Nephron (organoid): Measurements from ENCODE around the gene HOXB3.

Experiments used
- H3K27ac Mint-ChIP-seq, 3 experiments: 2 replicates each; pipeline ENCODE4 v1.8.0; 2020; ENCODE audit warnings: mixed read lengths in 3 of 3, mild to moderate bottlenecking in 2 of 3, moderate library complexity in 1 of 3
- H3K27me3 Mint-ChIP-seq: 2 replicates; pipeline ENCODE4 v1.8.0; 2021; ENCODE audit warnings: low read depth, mild to moderate bottlenecking, moderate library complexity, mixed read lengths
- H3K36me3 Mint-ChIP-seq: 2 replicates; pipeline ENCODE4 v1.8.0; 2020; ENCODE audit warnings: low read depth, mixed read lengths
- H3K4me1 Mint-ChIP-seq: 2 replicates; pipeline ENCODE4 v1.8.0; 2020; ENCODE audit warnings: mixed read lengths
- H3K4me3 Mint-ChIP-seq, 3 experiments: 2 replicates each; pipeline ENCODE4 v1.8.0; 2020; ENCODE audit warnings: mild to moderate bottlenecking in 3 of 3, mixed read lengths in 3 of 3, moderate library complexity in 2 of 3
- H3K9me3 Mint-ChIP-seq: 2 replicates; pipeline ENCODE4 v1.8.0; 2020; ENCODE audit warnings: mixed read lengths
- CTCF ChIP-seq, 3 experiments: fragments of 200-600 bp; sonication (generic); IDR thresholded peaks; one replicate each; pipeline ENCODE4 v1.5.0; 2021; ENCODE audit warnings: antibody characterized with exemption in 3 of 3; ENCODE audit not compliant: unreplicated experiment in 3 of 3

The HOXB3 gene

DNA sequence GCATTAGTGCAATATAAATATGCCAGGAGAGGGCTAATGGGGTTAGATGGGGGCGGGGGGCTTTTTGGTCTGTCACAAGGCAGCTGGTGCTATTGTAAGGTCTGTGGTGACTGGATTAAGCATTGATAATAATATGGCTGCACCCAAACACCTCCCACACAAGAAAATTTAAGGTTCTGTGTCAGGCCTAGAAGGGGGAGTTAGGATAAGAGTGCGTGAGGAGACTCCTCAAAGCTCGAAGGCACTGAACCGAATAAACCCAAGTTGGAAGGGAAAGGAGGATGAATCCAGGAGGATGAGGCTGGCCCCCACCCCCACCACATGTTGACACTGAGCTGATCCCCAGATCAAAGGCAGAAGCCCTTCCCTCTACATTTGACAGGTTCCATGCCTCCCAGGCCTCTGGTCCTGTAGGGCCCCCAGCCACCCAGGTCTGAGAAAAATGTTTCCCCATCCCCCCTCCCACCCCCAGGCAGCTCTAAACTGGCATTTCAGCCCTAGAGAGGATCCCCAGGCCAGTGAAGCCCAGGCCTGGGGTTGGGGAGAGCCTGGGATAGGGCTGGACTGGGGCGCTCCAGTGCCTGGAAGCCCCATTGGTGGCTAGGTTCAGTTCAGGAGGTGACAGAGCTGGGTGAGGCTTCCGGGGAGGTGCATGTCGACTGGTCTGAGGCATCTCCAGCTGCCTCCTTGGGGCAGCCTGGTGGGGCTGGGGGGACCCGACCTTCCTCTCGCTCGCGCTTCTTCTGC lies 60.9 kb downstream of the HOXB3 start:
- no peak for TF ChIP-seq CTCF (IDR thresholded peaks at IDR 0.05; ENCODE audit: unreplicated experiment in 3 of 3)
- Mint-ChIP-seq H3K27ac (peak overlapping the region; percentile 86 to 93 (median 88)), H3K36me3 (no peaks in the 10 kb centered on the region), H3K4me3 (peak overlapping the region; percentile 35 to 53 (median 40)), H3K4me1 (peaks cover 61% of the 10 kb centered on the region), H3K27me3 (peaks cover 72% of the 10 kb centered on the region), H3K9me3 (no peaks in the 10 kb centered on the region)

DNA sequence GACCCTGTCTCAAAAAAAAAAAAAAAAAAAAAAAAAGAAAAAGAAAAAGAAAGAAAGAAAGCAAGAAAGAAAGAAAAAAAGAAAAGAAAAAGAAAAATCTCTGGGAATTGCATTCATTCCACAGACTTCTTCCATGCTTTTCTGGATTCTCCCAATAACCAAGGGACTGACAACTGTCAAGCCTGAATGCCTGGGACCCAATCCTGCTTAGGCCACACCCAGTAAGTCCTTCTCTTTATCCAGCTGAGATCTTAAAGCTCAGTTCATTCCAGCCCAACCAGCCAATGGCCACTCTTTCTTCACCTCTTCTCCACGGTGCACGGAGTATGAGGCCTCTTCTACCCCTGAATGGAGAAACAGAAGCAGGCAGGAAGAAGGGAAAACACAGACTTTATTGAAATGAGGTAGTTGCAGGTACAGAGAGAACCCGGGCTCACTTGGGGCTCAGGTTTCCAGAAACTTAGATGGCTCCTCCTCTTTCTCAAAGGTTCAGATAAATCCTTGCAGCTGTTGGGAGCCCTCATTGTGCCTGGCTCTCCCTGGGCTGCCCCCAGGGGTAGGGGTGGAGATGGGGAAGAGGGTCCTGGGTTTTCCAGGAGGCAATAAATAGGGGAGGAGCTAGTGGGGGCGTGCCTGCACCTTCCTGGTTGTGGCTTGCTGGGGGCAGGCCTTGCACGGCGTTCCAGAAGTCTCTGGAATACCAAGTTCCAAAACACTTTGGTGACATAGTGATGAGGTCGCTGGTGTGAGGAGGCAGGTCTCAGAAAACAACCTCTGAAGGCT lies 61.7 kb downstream of the HOXB3 start:
- H3K36me3 Mint-ChIP-seq = no peaks in the 10 kb centered on the region
- no peak for TF ChIP-seq CTCF (IDR thresholded peaks at IDR 0.05; ENCODE audit: unreplicated experiment in 3 of 3)
- peak overlapping the region; percentile 35 to 82 (median 53) for H3K4me3 Mint-ChIP-seq
- H3K9me3 Mint-ChIP-seq = no peaks in the 10 kb centered on the region
- peak overlapping the region; percentile 86 to 93 (median 88) for H3K27ac Mint-ChIP-seq
- H3K4me1 Mint-ChIP-seq = peaks cover 65% of the 10 kb centered on the region
- peaks cover 71% of the 10 kb centered on the region for H3K27me3 Mint-ChIP-seq

DNA sequence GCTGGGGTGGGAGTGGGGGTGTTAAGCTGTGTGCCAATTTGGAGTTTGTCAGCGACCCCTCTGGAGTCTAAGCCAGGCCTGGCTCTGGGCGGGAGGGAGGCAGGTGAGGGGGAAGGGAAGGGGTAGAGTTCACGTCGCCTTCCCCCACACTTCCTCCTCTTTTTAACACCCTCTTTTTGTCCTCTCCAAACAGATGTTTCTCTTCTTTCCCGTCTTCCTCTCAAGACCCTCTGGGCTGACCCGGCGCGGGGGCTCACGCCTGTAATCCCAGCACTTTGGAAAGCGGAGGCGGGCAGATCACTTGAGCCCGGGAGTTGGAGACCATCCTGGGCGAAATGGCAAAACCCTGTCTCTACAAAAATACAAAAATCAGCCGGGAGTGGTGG lies 62.5 kb downstream of the HOXB3 start:
- H3K9me3 Mint-ChIP-seq = no peaks in the 10 kb centered on the region

DNA sequence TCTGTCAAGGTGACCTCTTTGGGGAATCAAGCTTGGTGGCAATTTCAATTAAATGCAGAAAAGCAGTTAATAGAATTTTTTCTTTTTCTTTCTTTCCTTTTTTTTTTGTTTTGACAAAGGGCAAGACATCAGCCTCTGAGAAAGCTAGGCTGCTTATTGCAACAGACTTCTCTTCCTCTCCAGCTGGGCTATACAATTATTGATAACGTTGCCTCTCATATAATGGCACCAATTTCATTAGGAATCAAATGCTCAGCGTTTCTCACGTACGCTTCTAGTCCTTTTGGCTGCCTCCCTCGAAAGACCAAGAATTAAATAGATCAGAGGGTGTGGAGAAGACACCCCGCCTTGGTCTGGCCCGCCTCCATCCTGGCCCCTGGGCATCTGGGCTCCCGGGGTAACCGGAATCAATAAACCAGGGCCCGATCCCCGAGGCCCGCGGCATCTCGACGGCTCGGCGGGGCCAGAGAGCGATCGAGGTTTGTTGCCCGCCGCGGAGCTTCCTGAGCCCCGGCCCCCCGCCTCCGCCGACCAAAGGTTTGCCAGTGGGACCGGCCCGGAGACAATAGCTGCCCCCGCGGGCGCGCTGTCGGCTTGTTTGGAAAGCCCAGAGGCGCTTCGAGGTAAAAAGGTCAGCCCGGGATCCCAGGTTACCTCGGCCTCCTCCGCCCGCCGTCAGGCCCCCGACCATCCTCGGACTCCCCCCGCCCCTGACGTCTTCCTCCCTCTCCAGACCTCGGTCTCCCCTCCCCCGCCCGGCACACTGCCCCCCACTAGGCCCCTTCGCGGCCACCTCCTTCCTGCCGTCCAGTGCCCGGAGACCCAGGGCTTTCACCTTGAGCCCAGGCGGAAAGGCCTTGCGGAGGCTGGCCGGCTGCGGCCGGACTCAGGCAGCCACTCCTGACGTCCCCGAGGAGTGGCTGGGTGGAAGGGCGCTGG lies 63.2 kb downstream of the HOXB3 start:
- no peaks in the 10 kb centered on the region for H3K36me3 Mint-ChIP-seq

More for the DNA sequence above, 62.5 kb downstream of the HOXB3 start:
- H3K36me3 Mint-ChIP-seq = no peaks in the 10 kb centered on the region
- peak overlapping the region; percentile 88 to 99 (median 93) for H3K27ac Mint-ChIP-seq
- peaks cover 65% of the 10 kb centered on the region for H3K4me1 Mint-ChIP-seq
- peaks cover 68% of the 10 kb centered on the region for H3K27me3 Mint-ChIP-seq
- H3K4me3 Mint-ChIP-seq = peak overlapping the region; percentile 72 to 82 (median 74)
- TF ChIP-seq CTCF (IDR thresholded peaks at IDR 0.05; ENCODE audit: unreplicated experiment in 3 of 3) = no peak

More for the DNA sequence above, 63.2 kb downstream of the HOXB3 start:
- Mint-ChIP-seq H3K27me3 (peaks cover 63% of the 10 kb centered on the region), H3K27ac (peak overlapping the region; percentile 74 to 93 (median 88)), H3K4me1 (peaks cover 66% of the 10 kb centered on the region), H3K4me3 (peak overlapping the region in 2 of 3 experiments; percentile 37 to 74), H3K9me3 (no peaks in the 10 kb centered on the region)
- TF ChIP-seq CTCF (IDR thresholded peaks at IDR 0.05; ENCODE audit: unreplicated experiment in 3 of 3) = no peak
